Esophagus muscularis mucosa (tissue), 3 donors: ENCODE measurements around the gene FAT2.

Experiments
- POLR2A ChIP-seq: fragments of 450-650 bp; IDR thresholded peaks from one replicate; pipeline ENCODE4 v1.6.1; 2017; ENCODE audit warnings: antibody characterized with exemption, moderate library complexity, mild to moderate bottlenecking, low read depth
- POLR2AphosphoS5 ChIP-seq, 2 donors: sonication (generic); formaldehyde crosslinking; IDR thresholded peaks; one replicate each; pipeline ENCODE4 v1.6.1; 2017; ENCODE audit warnings: antibody characterized with exemption in 2 of 2
- TF ChIP-seq, protein P1 (sequence below), 3 experiments: fragments of 200-600 bp in 2 of 3; fragments of 450-650 bp in 1 of 3; sonication (generic) in 2 of 3; IDR thresholded peaks; one replicate each; pipeline ENCODE4 v1.5.1; 2017 to 2019; ENCODE audit warnings: antibody characterized with exemption in 3 of 3, mild to moderate bottlenecking in 2 of 3, moderate library complexity in 1 of 3

DNA sequence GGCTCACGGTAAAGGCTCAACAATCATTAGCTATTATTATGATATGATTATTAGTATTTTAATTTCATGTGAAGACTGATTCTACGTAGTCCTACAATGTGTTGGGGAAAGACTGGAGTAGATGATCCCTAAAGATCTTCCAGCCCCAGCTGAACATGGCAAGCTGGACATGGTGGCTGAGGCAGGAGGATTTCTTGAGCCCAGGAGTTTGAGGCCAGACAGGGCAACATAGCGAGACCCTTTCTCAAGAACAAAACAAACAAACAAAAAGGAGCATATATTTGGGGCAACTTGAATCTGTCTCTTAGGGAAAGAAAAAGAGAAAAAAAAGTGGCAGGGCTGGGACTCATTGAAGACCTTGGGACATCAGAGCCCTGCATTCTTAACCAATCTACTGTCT is 16.2 kb upstream of the FAT2 start:
- TF ChIP-seq, protein P1, sequence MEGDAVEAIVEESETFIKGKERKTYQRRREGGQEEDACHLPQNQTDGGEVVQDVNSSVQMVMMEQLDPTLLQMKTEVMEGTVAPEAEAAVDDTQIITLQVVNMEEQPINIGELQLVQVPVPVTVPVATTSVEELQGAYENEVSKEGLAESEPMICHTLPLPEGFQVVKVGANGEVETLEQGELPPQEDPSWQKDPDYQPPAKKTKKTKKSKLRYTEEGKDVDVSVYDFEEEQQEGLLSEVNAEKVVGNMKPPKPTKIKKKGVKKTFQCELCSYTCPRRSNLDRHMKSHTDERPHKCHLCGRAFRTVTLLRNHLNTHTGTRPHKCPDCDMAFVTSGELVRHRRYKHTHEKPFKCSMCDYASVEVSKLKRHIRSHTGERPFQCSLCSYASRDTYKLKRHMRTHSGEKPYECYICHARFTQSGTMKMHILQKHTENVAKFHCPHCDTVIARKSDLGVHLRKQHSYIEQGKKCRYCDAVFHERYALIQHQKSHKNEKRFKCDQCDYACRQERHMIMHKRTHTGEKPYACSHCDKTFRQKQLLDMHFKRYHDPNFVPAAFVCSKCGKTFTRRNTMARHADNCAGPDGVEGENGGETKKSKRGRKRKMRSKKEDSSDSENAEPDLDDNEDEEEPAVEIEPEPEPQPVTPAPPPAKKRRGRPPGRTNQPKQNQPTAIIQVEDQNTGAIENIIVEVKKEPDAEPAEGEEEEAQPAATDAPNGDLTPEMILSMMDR (IDR thresholded peaks at IDR 0.05): no peak
- no peak for TF ChIP-seq POLR2A
- TF ChIP-seq POLR2AphosphoS5 (IDR thresholded peaks at IDR 0.05): no peak
